Stimulated activated CD4-positive, alpha-beta T cell treated with anti-CD3 and anti-CD28 coated beads, Interleukin-2, amount 100 ng/mL, for 4 hours (primary cell): ENCODE measurements around the gene DACT2.

ENCODE experiments used
- DNase-seq: peaks from one replicate; pipeline ENCODE4 v3.0.0-alpha.2; 2020; ENCODE audit warnings: low read depth

The DACT2 gene

GRCh38 chr6:168265827-168266815, 53.5 kb downstream of the DACT2 start:
- DNase-seq = no peak

- DNase-seq = no peak
Observed at GRCh38 chr6:168265394-168265793, 54.2 kb downstream of the DACT2 start.

DNA sequence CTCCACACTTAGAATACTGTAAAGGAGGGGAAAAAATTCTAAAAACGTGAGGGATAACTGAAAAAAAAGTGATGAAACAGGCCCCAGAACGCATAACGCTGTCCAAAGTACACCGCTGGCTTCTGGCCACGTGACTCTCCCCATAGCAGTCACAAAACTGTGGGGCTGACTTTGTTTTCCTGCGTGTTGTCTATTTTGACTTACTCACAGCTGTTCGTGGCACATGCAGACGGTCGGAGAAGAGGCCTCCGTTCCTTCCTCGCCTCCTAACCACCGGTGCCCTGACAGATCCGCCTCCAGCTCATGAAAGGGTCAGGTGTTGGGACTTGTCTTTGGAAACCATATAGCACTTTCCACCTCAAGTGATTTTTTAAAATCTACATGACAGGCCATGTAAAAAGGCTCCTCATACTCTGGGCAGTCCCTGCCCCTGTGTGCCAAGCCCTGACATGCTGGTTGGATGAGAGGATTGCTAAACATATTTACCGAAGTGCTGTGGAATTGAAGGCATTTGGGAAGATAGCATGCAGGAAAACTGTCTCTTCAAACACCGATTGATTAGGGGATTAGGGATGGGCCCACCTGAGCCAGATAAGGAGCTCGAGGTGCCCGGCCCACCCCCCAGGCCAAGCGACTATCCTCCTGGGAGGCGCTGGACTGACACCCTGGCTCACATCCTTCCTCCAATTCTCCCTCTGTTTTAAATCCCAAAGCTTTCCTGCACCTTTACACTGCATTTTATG, 54.8 kb downstream of the DACT2 start:
- no peak for DNase-seq

DNA sequence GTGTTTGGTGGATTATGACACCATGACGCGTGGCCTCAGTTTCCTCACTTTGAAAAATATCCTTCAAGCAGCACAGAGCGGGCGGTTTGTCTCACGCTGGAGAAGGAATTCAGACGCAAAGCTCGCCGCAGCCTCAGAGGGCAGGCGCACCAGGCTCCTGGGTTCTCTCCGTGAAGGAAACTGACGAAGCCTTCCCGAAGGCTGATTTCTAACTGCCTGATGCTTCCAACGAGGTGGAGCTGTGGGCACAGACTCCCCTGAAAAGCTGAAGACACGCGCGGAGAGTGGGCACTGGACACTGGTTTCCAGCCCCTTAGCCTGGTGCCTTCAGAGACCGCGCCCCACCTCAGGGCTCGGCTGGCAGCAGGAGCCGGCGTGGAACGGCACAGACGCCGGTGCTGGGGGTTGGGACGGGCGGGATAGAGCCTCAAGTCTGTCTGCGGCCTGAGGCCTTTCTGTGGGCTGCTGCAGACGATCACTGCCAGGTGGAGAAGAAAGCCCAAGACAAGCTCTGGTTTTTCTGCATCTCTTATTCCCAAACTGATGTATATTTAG, 56.1 kb downstream of the DACT2 start:
- DNase-seq = no peak

DNA sequence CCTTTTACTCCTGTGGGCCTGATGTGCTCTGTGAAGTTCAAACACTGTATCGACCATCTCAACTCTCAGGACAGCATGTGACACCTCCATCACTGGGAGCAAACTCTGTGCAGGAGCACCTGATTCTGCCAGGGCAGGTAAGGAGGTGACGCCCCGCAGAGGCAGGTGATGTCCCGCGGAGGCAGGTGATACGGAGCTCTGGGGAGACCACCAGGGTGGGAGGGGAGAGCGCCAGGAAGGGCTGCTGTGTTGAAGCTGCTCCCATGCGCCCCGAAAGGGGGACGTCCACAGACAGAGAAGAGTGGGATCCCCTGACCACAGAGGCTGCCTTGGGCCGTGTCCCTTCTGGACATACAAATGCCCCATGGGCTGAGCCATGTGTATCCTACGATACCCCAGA, 58.3 kb downstream of the DACT2 start:
- no peak for DNase-seq

DNA sequence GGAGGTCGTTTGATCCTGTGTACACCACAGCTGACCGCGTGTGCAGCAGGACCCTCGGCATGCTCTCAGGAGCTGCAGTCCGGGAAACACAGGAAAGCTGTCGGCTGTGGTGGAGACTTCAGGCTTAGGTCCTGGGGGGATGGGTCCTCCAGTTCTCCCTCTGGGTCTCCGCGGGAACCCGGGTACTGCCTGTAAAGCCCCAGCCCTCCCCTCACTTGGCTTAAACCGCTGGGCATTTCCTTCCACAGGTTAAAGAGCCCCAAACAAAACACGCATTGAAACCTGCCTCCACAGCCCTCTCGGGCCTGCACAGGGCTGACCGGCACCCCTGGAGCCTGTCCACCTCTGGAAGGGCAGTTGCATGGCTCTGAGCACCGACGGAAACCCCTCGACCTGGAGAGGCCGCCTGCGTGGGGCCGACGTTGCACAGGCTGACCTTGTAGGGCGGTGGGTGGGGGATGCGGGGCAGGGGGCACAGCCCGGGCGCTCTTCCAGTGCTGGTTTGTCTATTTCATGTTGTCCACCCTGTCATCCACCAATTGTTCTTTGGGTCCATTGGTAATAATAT, 59.1 kb downstream of the DACT2 start:
- DNase-seq = no peak

DNA sequence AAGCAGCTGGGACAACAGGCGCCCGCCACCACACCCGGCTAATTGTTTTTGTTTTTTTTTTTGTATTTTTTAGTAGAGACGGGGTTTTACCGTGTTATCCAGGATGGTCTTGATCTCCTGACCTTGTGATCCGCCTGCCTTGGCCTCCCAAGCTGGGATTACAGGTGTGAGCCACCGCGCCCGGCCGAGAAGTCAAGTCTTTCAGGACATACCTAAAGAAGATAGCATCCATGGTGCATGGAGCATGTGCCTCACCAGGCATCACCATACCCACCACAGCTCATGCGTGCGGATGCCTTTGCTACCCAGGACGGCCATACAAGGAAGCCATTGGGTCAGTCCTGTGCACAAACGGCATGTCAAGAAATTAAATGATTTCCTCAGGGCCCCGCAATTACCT, 60.8 kb downstream of the DACT2 start:
- DNase-seq = no peak

GRCh38 chr6:168256940-168257339, 62.6 kb downstream of the DACT2 start:
- DNase-seq = no peak
